ENCODE measurements around the gene GMDS.

The GMDS gene

DNA sequence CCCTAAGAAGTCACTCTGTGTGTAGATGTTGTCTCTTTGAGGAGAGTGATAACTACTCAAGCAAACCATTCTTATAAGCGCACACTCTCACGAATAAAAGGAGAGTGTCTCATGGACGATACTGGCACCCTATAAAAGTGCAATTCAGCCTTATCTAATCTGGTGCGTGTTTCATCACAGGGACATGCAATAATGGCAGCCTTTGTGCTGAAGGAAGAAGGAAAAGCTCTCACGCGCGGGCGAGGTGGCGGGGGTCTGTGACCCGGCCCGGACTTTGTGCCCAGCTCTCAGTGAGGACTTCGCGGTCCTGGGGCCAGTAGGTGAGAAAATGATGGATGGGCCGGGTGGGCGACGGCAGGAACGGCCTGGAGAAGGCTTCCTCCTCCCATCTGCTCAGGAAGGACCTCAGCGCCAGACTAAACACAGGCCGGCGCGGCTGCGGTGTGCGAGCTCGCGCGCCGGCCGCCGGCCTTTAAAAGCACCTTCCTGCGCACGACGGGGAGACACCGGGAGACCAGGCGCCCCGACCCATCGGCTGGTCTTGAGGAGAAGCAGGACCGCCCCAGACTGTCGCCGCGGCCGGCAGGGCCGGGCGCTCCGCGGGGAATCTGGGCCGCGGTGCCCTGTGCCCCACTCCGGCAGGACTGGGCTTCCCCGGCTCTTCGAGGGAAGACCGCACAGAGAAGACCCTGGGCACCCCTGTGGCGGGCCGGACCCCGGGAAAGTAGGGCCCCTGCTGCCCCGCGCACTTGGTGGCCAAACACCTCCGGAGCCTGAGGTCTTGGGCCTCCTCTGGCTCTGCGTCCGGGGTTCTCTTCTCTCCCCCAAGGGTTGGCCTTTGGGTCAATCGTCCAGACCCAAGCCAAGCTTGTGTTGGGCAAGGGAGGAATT, 644.0 kb downstream of the GMDS start:
- no peak for DNase-seq (ENCODE audit: low spot score)

GRCh38 chr6:1600764-1601157, 644.6 kb downstream of the GMDS start:
- DNase-seq (ENCODE audit: low spot score): no peak

DNA sequence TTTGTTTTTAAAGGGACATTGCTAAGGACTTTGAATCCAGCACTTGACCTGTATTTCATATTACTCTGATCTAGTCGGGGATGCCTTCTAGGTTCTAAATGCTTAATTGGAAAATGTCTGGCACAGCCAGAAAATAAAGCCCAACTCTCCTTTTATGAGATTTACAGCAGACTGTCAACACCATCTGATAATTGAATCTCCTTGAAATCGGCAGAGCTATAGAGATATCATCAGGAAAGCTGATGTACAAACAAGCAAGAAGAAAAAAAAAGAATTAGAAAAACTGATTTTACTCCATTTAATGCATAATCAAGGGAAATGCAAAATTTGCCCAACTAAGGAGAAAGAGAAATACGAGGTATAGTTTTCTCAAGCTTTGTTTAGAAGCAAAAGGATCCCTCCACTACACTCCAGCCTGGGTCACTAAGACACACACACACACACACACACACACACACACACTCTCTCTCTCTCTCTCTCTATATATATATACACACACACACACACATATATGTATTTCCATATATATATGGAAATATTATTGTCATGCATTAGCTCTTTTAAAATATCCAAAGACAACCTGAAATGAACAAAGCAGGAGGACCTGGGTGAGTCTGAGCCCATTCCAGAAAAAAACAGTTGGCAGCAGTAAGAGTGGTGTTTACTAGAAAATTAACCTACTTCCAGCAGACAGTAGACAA, 645.2 kb downstream of the GMDS start:
- no peak for DNase-seq (ENCODE audit: low spot score)

GRCh38 chr6:1599469-1599868, 645.9 kb downstream of the GMDS start:
- no peak for DNase-seq (ENCODE audit: low spot score)

DNA sequence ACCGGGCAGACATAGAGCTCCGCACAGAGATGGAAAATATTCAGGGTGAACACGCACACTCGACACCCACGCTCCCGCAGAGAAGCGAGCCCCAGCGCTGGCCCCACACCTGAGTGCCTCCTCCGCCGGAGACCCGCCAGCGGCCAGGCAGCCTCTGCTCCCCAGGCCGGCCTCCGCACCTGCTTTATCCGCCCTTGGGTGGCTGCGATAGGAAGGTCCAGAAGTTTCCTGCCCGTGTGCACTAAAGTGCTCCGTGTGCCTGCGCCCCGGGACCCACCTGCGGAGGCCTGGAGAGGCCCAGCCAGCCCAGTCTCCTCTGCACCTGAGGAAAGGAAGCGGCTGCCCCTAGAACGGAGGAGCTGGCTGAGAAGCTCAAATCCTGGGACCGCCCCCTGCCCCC, 646.5 kb downstream of the GMDS start:
- no peak for DNase-seq (ENCODE audit: low spot score)

DNA sequence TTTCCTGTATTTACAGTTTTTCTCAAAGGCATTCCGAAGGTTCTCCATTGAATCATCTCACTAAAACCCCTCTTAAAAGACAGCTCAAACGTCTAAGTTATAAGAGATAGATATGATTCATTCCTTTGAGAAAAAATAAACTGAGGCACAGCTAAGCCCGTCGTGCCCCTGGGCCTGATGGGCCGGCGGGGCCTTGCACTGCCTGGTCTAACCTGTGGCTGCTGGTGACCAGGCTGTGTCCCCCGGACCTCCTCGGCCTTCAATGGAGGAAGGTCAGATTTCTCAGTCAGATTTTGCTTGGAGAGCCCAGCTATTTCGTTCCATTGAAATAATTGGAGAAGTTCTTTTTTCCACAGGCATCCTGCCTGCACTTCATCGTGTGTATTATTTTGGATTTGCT, 647.0 kb downstream of the GMDS start:
- no peak for DNase-seq (ENCODE audit: low spot score)

DNA sequence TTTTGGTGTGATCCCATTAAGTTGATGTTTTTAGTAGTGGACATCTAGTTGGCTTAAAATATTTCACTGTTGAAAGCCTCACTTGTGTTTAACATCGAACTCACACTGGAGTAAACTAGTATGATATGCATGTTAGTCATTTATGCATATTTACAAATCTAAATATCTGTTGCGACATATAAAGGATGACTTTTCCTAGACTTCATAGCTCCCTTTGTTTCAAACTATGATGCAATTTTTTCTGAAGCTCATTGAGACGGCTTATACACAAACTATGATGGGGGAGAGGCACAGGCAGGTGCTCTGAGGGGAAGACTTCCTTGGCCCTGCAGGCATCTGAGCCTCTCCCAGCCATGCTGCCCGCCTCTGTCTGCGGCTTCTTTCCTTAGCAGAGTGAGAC, 647.5 kb downstream of the GMDS start:
- DNase-seq (ENCODE audit: low spot score): no peak

- DNase-seq (ENCODE audit: low spot score): no peak
Measured at GRCh38 chr6:1597121-1597744, 648.2 kb downstream of the GMDS start.

DNA sequence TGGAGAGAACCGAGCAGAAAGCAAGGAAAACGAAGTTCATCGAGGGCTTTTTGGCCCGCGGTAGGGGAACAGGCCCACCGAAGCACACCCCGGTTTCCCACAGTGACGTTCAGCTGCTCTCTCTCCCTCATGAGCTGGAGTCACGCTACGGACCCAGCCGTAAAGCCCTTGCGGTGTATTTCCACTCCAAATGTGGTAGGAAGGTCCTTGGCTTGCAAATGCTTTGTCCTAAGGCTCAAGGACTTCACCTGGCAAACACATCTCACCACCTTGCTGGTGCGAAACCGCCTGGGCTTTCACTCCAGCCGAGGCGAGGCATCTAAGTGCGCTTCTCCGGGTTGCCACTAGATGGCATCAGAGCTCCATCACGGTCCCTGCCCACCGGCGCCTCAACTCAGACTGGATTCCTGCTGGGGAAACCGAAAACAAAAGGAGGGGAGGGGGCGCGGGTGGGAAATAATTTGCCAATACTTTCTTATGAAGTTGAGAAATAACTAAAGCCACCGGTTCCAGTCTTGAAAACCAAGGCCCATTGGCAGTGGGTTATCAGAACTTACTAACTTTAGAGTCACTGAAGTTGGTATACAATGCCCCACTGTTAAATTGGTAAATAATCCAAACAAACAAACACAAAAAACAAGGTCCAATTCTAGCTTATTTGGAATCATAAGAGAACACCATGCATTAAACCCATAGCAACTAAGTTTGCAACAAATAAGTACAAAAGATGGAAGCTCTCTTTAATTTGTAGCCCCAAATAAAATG, 649.1 kb downstream of the GMDS start:
- DNase-seq (ENCODE audit: low spot score): peak; percentile 92

- DNase-seq (ENCODE audit: low spot score): no peak
Measured at GRCh38 chr6:1595271-1596087, 649.9 kb downstream of the GMDS start.

DNA sequence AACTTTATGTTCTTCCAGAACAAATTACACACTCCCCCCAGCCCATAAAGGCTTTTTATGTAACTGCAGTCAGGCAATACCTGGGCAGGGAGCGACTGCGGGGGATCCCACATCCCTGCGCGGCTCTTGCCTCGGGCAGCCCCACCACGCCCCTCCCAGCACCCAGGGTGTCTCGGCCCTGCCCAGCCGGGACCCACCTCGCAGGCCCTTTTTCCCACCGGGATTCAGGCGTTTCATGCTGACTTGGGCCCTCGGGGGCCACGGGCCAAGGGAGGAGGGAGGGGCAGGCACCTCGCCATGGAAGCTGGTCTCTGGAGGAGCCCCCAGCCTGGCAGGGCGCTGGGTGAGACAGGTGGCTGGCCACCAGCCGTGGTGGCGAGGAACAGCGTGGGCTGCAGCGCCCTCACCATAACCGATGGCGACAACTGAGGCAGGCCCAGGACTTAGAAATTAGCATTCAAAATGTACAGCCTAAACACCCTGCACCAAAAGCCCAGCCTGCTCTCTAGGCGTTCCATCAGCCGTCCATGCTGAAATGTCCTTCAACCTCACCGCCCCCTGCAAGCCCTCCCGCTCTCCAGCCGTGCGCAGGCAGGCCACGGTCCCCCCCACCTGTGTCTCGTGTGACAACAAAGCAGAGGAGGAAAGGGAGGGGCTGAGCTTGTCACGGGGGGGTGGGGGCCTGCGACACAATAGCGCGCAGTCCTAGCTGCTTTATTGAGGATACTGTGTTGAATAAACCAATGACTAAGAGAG, 650.8 kb downstream of the GMDS start:
- no peak for DNase-seq (ENCODE audit: low spot score)

DNA sequence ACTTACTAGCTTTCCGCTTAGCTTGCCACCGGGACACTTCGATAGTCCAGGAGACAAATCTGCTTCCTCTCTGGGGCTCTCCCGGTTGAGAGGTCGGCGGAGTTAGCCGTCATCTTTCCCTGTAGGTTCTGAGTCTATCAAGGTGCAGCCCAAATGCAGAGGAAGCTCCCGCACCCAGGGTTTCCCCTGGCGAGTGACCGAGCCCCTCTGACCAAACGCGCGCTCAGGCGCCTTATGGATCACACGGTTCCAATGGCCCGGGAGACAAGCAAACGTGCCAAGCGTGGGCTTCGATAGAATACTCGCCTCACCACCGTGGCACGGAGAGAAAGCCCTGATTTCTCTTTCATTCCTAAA, 651.5 kb downstream of the GMDS start:
- no peak for DNase-seq (ENCODE audit: low spot score)

DNA sequence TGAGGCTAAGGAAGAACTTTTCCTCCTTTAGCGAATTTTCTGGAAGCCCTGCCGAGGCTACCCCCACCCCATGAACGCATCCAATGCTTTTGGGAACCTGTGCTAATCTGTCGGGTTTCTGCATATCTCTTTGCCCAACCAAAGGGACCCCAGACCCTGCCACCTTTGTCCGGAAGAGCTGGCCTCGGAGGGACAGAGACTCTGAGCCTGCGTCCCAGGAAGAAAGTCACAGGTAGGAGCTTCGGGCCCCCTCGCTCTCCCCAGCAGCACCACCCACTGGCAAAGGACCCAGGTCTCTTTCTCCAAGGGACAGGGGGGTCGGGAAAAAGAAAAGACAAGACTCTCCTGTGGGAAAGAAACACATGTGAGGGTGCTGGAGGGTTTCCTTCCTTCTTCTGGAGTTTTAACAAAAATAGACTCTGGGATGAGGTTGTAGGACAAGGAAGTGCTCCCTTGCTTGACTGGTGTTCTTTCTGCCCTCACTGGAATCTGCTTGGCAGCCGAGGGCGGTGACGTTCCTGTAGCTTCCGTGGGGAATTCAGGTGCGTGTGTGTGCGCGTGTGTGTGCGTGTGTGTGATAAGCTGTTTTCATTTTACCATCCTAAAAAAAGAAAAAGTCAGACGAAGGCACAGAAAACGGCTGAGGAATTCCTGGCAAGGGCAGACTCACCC, 652.0 kb downstream of the GMDS start:
- DNase-seq (ENCODE audit: low spot score): no peak

- no peak for DNase-seq (ENCODE audit: low spot score)
Measured at GRCh38 chr6:1592852-1593251, 652.6 kb downstream of the GMDS start.

GRCh38 chr6:1591926-1592325, 653.5 kb downstream of the GMDS start:
- DNase-seq (ENCODE audit: low spot score): no peak

DNA sequence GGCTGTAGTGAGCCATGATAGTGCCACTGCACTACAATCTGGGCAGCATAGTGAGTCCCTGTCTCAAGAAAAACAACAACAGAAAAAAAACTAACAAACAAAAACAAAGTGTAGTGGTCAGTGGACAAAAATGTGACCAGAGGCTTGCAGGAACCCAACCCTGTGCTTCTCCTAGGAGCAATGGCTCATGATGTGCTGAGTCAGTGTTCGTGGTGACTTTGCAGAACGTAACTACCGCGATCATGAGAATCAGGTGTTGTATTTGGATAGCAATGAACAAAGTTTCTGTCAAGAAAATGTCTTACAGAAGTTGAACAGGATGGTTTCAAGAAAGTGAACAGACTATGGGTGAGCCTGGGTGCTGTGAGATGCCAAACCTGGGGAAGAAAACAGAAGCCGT, 654.2 kb downstream of the GMDS start:
- no peak for DNase-seq (ENCODE audit: low spot score)

- peak; percentile 4 for DNase-seq (ENCODE audit: low spot score)
Measured at GRCh38 chr6:1590580-1590979, 654.8 kb downstream of the GMDS start.

DNA sequence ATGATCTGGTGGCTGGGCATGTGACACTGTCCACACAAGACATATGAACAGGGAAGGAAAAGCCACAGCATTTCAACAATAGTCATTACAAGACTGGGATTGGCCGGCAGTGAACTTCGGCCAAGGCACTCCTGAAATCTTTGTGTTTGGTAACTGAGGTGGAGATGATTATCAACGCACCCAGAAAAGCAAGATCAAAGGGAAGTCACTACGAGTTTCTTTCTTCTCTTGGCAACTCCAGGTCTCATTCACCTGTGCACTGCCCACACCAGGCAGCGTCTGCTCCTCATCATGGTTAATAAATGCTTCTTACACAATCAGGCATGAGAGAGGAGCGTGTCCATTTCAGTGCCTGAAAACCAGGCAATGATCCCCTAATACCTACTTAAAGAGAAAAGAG, 656.2 kb downstream of the GMDS start:
- DNase-seq (ENCODE audit: low spot score): no peak

GRCh38 chr6:1587977-1588376, 657.4 kb downstream of the GMDS start:
- no peak for DNase-seq (ENCODE audit: low spot score)

DNA sequence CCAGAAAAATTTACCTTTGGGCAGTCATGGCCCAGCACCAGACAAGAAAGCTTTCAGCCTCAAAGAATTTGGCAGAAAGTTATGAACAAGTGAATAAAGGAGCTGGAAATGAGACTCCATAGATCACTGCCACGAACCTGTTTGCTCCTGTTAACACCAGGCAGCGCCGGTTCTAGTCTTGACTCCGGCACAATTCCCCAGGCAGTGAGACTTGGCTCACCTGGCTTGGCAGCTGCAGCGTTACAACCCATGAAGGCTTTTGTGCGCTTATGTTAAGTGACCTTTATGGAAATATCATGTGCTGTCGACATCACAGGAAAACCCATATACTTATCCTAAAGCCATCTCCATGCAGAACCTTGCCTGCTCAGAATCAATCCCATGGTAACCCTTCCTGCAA, 657.9 kb downstream of the GMDS start:
- no peak for DNase-seq (ENCODE audit: low spot score)

All from D341Med (cell line).